OCI-LY7 (cell line): Measurements from ENCODE around the gene UNKL. TPM values are rescaled to one million over a fixed set of nuclear protein-coding genes. Genes with fewer than 3 reads are reported as not detected.

Experiments used
- BruUV-seq: library from RNA; stranded (reverse); fragments of 400-500 nt; replicated peaks from 2 replicates; lab custom pipeline; 2021; lab: Mats Ljungman, UMichigan
- CTCF ChIA-PET: fragments of 300-600 bp; sonication (Branson Sonifier 250); formaldehyde crosslinking; loops from one replicate; lab custom pipeline; 2022; ENCODE audit warnings: antibody characterized with exemption; ENCODE audit not compliant: unreplicated experiment; lab: Charles Lee
- POLR2A ChIA-PET: fragments of 300-600 bp; sonication (Branson Sonifier 250); formaldehyde crosslinking; loops from one replicate; lab custom pipeline; 2022; ENCODE audit warnings: antibody characterized with exemption; lab: Charles Lee
- DNase-seq: peaks from one replicate; pipeline ENCODE4 v3.0.0-alpha.2; 2015; ENCODE audit warnings: low spot score
- H2AFZ ChIP-seq: fragments of 200-600 bp; sonication (generic), shearing (Covaris generic); 2 replicates; pipeline ENCODE4 v1.6.1; 2014; ENCODE audit warnings: mild to moderate bottlenecking, antibody characterized with exemption, low read length, moderate library complexity
- H3K27ac ChIP-seq: fragments of 200-600 bp; sonication (generic); 2 replicates; pipeline ENCODE4 v1.5.1; 2014; ENCODE audit warnings: mixed run types, low read depth, mild to moderate bottlenecking, moderate library complexity, low read length, inconsistent platforms; ENCODE audit not compliant: poor library complexity, severe bottlenecking
- H3K36me3 ChIP-seq: fragments of 200-600 bp; sonication (generic); 2 replicates; pipeline ENCODE4 v1.6.1; 2014; ENCODE audit warnings: mild to moderate bottlenecking, antibody characterized with exemption, low read length, moderate library complexity, mixed read lengths; ENCODE audit not compliant: insufficient read depth
- H3K4me1 ChIP-seq: fragments of 200-600 bp; sonication (generic); 2 replicates; pipeline ENCODE4 v1.5.1; 2014; ENCODE audit warnings: mild to moderate bottlenecking, low read length; ENCODE audit not compliant: insufficient read depth, poor library complexity, severe bottlenecking
- H3K4me2 ChIP-seq: fragments of 200-600 bp; sonication (generic); 2 replicates; pipeline ENCODE4 v1.6.1; 2014; ENCODE audit warnings: mild to moderate bottlenecking, low read length
- H3K4me3 ChIP-seq: fragments of 200-600 bp; sonication (generic); 2 replicates; pipeline ENCODE4 v1.5.1; 2014; ENCODE audit warnings: mild to moderate bottlenecking, low read depth, low read length; ENCODE audit not compliant: poor library complexity, severe bottlenecking
- H3K79me2 ChIP-seq: fragments of 200-600 bp; sonication (generic); 2 replicates; pipeline ENCODE4 v1.6.1; 2016; ENCODE audit warnings: low read depth, mild to moderate bottlenecking, low read length, moderate library complexity, mixed read lengths; ENCODE audit not compliant: insufficient read depth
- H3K9me2 ChIP-seq: fragments of 200-600 bp; sonication (generic); 2 replicates; pipeline ENCODE4 v1.6.1; 2016; ENCODE audit warnings: mild to moderate bottlenecking, low read length, mixed read lengths; ENCODE audit not compliant: insufficient read depth
- H3K9me3 ChIP-seq: fragments of 200-600 bp; sonication (generic); 2 replicates; pipeline ENCODE4 v1.6.1; 2014; ENCODE audit warnings: mild to moderate bottlenecking, mixed run types, low read length, mixed read lengths
- H4K20me1 ChIP-seq: fragments of 200-600 bp; sonication (generic); 2 replicates; pipeline ENCODE4 v1.6.1; 2014; ENCODE audit warnings: mild to moderate bottlenecking, antibody characterized with exemption, low read length, moderate library complexity, mixed read lengths; ENCODE audit not compliant: insufficient read depth
- CTCF ChIP-seq: fragments of 200-600 bp; sonication (generic); conservative IDR thresholded peaks from 2 replicates; pipeline ENCODE4 v1.5.1; 2014; ENCODE audit warnings: mild to moderate bottlenecking, antibody characterized with exemption, low read length, moderate library complexity, mixed read lengths
- EZH2phosphoT487 ChIP-seq: fragments of 200-600 bp; sonication (generic); IDR thresholded peaks from 2 replicates; pipeline ENCODE4 v1.6.1; 2018; ENCODE audit warnings: low read depth, borderline replicate concordance, mild to moderate bottlenecking, mixed run types, antibody characterized with exemption, low read length, moderate library complexity, mixed read lengths
- intact Hi-C: fragments of 100-400 bp; cut with micrococcal nuclease; formaldehyde crosslinking; loops from one replicate; pipeline ENCODE4 v1.10.0; 2022; ENCODE audit not compliant: unreplicated experiment
- total RNA-seq, 2 experiments: library from RNA; depleted of rRNA in 1 of 2; stranded (reverse); fragments of >200 nt in 1 of 2; shearing (Covaris generic) in 1 of 2; gene quantifications; 2 replicates each; pipeline ENCODE4 v1.2.3, GENCODE V29; 2014 to 2022

Gene UNKL
- total RNA-seq, 2 experiments from 2014 or later: 31.0 to 33.7 TPM

DNA sequence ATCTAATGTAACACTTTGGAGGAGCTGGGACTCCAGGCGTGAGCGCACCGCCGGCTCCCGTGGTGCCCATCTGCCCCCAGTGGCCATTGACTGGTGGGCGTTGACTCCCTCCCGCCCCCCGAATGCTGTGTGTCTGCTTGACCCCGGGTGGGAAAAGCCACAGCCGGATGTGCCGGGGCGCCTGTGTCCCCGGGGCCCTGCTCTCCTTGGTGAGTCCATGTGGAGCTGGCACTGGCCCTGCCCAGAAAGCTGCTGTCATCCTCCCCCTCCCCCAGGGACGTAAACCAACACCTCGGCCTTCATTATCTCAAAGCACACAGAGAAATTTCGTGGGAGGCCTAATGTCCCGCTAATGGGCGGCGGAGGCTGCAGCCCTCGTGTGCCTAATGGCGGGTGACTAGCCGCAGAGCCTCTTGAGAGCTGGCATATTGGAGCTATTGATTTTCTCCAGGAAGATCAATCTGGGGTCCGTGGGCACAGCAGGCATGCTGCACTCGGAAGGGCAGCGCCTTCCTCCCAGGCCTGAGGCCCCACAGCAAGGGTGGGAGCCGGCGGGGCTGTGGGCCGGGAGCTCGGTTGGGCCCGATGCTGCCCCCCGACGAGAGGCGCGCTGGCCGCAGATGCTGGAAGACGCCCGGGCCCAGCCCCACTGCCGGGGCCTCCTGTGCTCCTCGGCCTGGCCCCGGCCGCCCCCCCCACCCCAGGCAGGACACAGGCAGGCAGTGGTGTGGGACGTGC lies 12.4 kb upstream of the UNKL start:
- Histone ChIP-seq H2AFZ (no peak overlapping the region), H3K4me3 (no peak overlapping the region), H3K79me2 (no peaks in the 10 kb centered on the region), H3K36me3 (no peaks in the 10 kb centered on the region), H4K20me1 (no peaks in the 10 kb centered on the region), H3K4me1 (peaks cover 4% of the 10 kb centered on the region), H3K9me2 (no peaks in the 10 kb centered on the region), H3K9me3 (peaks cover 3% of the 10 kb centered on the region; the same call in 1 of the 2 replicates), H3K4me2 (no peak overlapping the region), H3K27ac (no peak overlapping the region)
- POLR2A ChIA-PET: no interaction called here
- CTCF ChIA-PET: no interaction called here
- no peak for DNase-seq
- intact Hi-C loops: loop anchor here (10.0 kb wide), 1 partner anchor 188 kb away; the partner anchor contains the start of genes CRAMP1 and IFT140
- no TSS peak for BruUV-seq
- TF ChIP-seq CTCF: no peak
- TF ChIP-seq EZH2phosphoT487: no peak

GRCh38 chr16:1425616-1426370 lies 11.3 kb upstream of the UNKL start:
- CTCF ChIA-PET: no interaction called here

More at GRCh38 chr16:1425616-1426370, 11.3 kb upstream of the UNKL start:
- H3K4me2 ChIP-seq: no peak overlapping the region
- DNase-seq: no peak
- H3K9me3 ChIP-seq: peaks cover 5% of the 10 kb centered on the region; the same call in 1 of the 2 replicates
- H3K27ac ChIP-seq: no peak overlapping the region
- no TSS peak for BruUV-seq
- TF ChIP-seq EZH2phosphoT487 (no peak), CTCF (no peak)
- no peaks in the 10 kb centered on the region for H3K9me2 ChIP-seq
- POLR2A ChIA-PET: no interaction called here
- no peaks in the 10 kb centered on the region for H4K20me1 ChIP-seq
- H3K4me3 ChIP-seq: no peak overlapping the region
- intact Hi-C loops: loop anchor here (10.0 kb wide), 1 partner anchor 189 kb away; the partner anchor contains the start of genes CRAMP1 and IFT140
- H3K79me2 ChIP-seq: no peaks in the 10 kb centered on the region
- peaks cover 4% of the 10 kb centered on the region for H3K4me1 ChIP-seq
- H2AFZ ChIP-seq: no peak overlapping the region
- no peaks in the 10 kb centered on the region for H3K36me3 ChIP-seq
